HepG2 (cell line): ENCODE results near the gene GNG12. TPM values are rescaled to one million over a fixed set of nuclear protein-coding genes. Genes with fewer than 3 reads are reported as not detected.

ENCODE experiments used
- ATAC-seq: fragments of 200-7000 bp; cut with Tn5 transposase; 3 replicates; pipeline ENCODE4 v1.9.1; 2020; ENCODE audit warnings: mild to moderate bottlenecking, moderate library complexity
- BruUV-seq: library from RNA; stranded (reverse); fragments of 400-500 nt; replicated peaks from 2 replicates; lab custom pipeline; 2021; lab: Mats Ljungman, UMichigan
- CTCF ChIA-PET: fragments of 300-600 bp; formaldehyde crosslinking; extraction: SDS; loops from one replicate; lab custom pipeline; 2021; ENCODE audit warnings: low total read pairs, inconsistent platforms, low intra/inter-chr PET ratio; lab: Yijun Ruan, JAX
- POLR2A ChIA-PET: fragments of 350-600 bp; sonication (Branson Sonifier 250); formaldehyde crosslinking; loops from one replicate; lab custom pipeline; 2020; ENCODE audit warnings: antibody characterized with exemption, inconsistent platforms; lab: Yijun Ruan, JAX
- DNase-seq: peaks from one replicate; pipeline ENCODE4 v3.0.0-alpha.2; 2015; ENCODE audit warnings: low spot score
- FAIRE-seq: peaks from 3 replicates; lab custom pipeline; 2011; peaks lifted over from hg19 to GRCh38; lab: Jason Lieb, UNC
- H2AFZ ChIP-seq: one replicate; pipeline ENCODE4 v1.6.1; 2011; ENCODE audit warnings: low read length, inconsistent platforms
- H3K27ac ChIP-seq: fragments of 300-600 bp; 3 replicates; pipeline ENCODE4 v1.8.0; 2011; ENCODE audit warnings: mixed run types, mild to moderate bottlenecking, mixed read lengths, low read length, inconsistent platforms; ENCODE audit not compliant: insufficient read depth; ENCODE audit errors: extremely low read length
- H3K27me3 ChIP-seq, 2 experiments: fragments of 200-600 bp in 1 of 2; 2 replicates in 1 of 2; 3 replicates in 1 of 2; pipeline versions ENCODE4 v1.6.0 to v1.8.0; 2011; ENCODE audit warnings: low read length in 2 of 2, mild to moderate bottlenecking in 2 of 2, moderate library complexity in 2 of 2, inconsistent platforms in 1 of 2; ENCODE audit not compliant: insufficient read depth in 2 of 2, control insufficient read depth in 1 of 2
- H3K36me3 ChIP-seq, 2 experiments: fragments of 200-600 bp in 1 of 2; replicated peaks in 1 of 2; 2 replicates in 1 of 2; 3 replicates in 1 of 2; pipeline versions ENCODE4 v1.5.1 to v1.8.0; 2011; ENCODE audit warnings: low read length in 2 of 2, inconsistent platforms in 1 of 2; ENCODE audit not compliant: insufficient read depth in 2 of 2, control insufficient read depth in 1 of 2
- H3K4me1 ChIP-seq: 2 replicates; pipeline ENCODE4 v1.5.1; 2012; ENCODE audit warnings: low read length, inconsistent platforms; ENCODE audit not compliant: insufficient read depth
- H3K4me2 ChIP-seq: 2 replicates; pipeline ENCODE4 v1.6.0; 2011; ENCODE audit warnings: low read depth, low read length, inconsistent platforms
- H3K4me3 ChIP-seq, 3 experiments: fragments of 200-600 bp in 1 of 3; sonication (generic), shearing (Covaris generic) in 1 of 3; replicated peaks in 1 of 3; 2 replicates each; pipeline ENCODE4 v1.5.1; 2011 to 2016; ENCODE audit warnings: low read length in 3 of 3, inconsistent platforms in 2 of 3, low read depth in 2 of 3, mild to moderate bottlenecking in 2 of 3, control low read depth in 1 of 3, mixed read lengths in 1 of 3; ENCODE audit not compliant: insufficient read depth in 1 of 3
- H3K79me2 ChIP-seq: one replicate; pipeline ENCODE4 v1.6.1; 2011; ENCODE audit warnings: low read length, inconsistent platforms; ENCODE audit not compliant: insufficient read depth
- H3K9ac ChIP-seq: 2 replicates; pipeline ENCODE4 v1.6.0; 2011; ENCODE audit warnings: mild to moderate bottlenecking, low read depth, low read length, inconsistent platforms; ENCODE audit not compliant: insufficient read depth
- H3K9me3 ChIP-seq: 2 replicates; pipeline ENCODE4 v1.5.1; 2012; ENCODE audit warnings: mild to moderate bottlenecking, low read length
- H4K20me1 ChIP-seq: 2 replicates; pipeline ENCODE4 v1.6.0; 2011; ENCODE audit warnings: inconsistent platforms, mild to moderate bottlenecking, low read length, moderate library complexity; ENCODE audit not compliant: insufficient read depth
- ATF7 ChIP-seq, 2 experiments: fragments of 450-650 bp in 1 of 2; sonication (generic) in 1 of 2; formaldehyde crosslinking in 1 of 2; IDR thresholded peaks; 2 replicates each; pipeline versions ENCODE4 v1.4.0 to v1.6.1; 2016 to 2020; ENCODE audit warnings: antibody characterized with exemption in 1 of 2, mild to moderate bottlenecking in 1 of 2, missing genetic modification reagents in 1 of 2
- ATM ChIP-seq: fragments of 450-650 bp; IDR thresholded peaks from 2 replicates; pipeline ENCODE4 v1.7.1; 2017; ENCODE audit warnings: mild to moderate bottlenecking, borderline replicate concordance
- CEBPG ChIP-seq: IDR thresholded peaks from 2 replicates; pipeline ENCODE4 v1.6.1; 2016
- GMEB2 ChIP-seq: IDR thresholded peaks from 2 replicates; pipeline ENCODE4 v1.6.1; 2016; ENCODE audit warnings: missing biosample characterization, missing genetic modification reagents, low read depth
- MEF2D ChIP-seq: sonication (generic); formaldehyde crosslinking; IDR thresholded peaks from 2 replicates; pipeline ENCODE4 v1.5.1; 2020; ENCODE audit warnings: mild to moderate bottlenecking, missing genetic modification reagents
- MNT ChIP-seq: fragments of 450-650 bp; IDR thresholded peaks from 2 replicates; pipeline ENCODE4 v1.6.1; 2016
- MYNN ChIP-seq: sonication (generic); formaldehyde crosslinking; IDR thresholded peaks from 2 replicates; pipeline ENCODE4 v1.4.0; 2020; ENCODE audit warnings: mild to moderate bottlenecking, low read depth, missing genetic modification reagents
- SNAPC2 ChIP-seq: sonication (generic); formaldehyde crosslinking; IDR thresholded peaks from 2 replicates; pipeline ENCODE4 v1.8.1; 2022; ENCODE audit warnings: mild to moderate bottlenecking, missing genetic modification reagents
- SP2 ChIP-seq: sonication (generic); formaldehyde crosslinking; IDR thresholded peaks from 2 replicates; pipeline ENCODE4 v1.5.1; 2020; ENCODE audit warnings: mild to moderate bottlenecking, missing genetic modification reagents
- ZHX2 ChIP-seq, 2 experiments: sonication (generic) in 1 of 2; formaldehyde crosslinking in 1 of 2; IDR thresholded peaks; 2 replicates each; pipeline versions ENCODE4 v1.6.1 to v1.9.0; 2014 to 2022; ENCODE audit warnings: antibody characterized with exemption in 1 of 2, borderline replicate concordance in 1 of 2, inconsistent platforms in 1 of 2, low read depth in 1 of 2, missing genetic modification reagents in 1 of 2
- ZSCAN25 ChIP-seq: sonication (generic); formaldehyde crosslinking; IDR thresholded peaks from 2 replicates; pipeline ENCODE4 v1.8.0; 2022; ENCODE audit warnings: mild to moderate bottlenecking, missing genetic modification reagents
- WGBS: methylation state at CpG from one replicate; pipeline ENCODE4 v1.1.6; 2017; ENCODE audit warnings: low lambda C conversion rate; 5-methylcytosine and 5-hydroxymethylcytosine counted together
- in situ Hi-C: cut with HindIII; loops from 2 replicates; pipeline ENCODE4 v1.10.0; 2017; ENCODE audit warnings: low pct_unique_long_range_greater_than_20kb; ENCODE audit not compliant: extremely low pct_ligation_motif_present
- intact Hi-C: fragments of 100-400 bp; cut with micrococcal nuclease; formaldehyde crosslinking; loops from one replicate; pipeline ENCODE4 v1.10.0; 2022; ENCODE audit not compliant: unreplicated experiment
- polyA plus RNA-seq, 8 experiments: library from polyadenylated mRNA; depleted of rRNA in 3 of 8; stranded (reverse) in 7 of 8; unstranded in 1 of 8; fragments of >200 nt; fragmentation: Illumina TruSeq in 4 of 8; extraction: Trizol in 4 of 8; gene quantifications; 2 replicates each; pipeline versions ENCODE4 v1.2.1 to v1.2.3, GENCODE V29; 2011 to 2016; ENCODE audit warnings: low read depth in 4 of 8, missing spikeins in 1 of 8, mixed read lengths in 1 of 8; ENCODE audit not compliant: insufficient read depth in 1 of 8
- total RNA-seq, 5 experiments: library from RNA; depleted of rRNA; stranded (reverse); fragments of >200 nt; fragmentation: Illumina TruSeq; extraction: Trizol; gene quantifications; 2 replicates each; pipeline ENCODE4 v1.2.3, GENCODE V29; 2016; ENCODE audit warnings: low read depth in 1 of 5

GNG12 gene
- total and polyA plus RNA-seq, 2 of the 13 experiments (the other 11 are each of a cell fraction or from before 2014, with no cell fraction given), result 0.11 TPM

- Histone ChIP-seq H3K36me3 (no peaks in the 10 kb centered on the region), H2AFZ (no peak overlapping the region), H3K79me2 (no peaks in the 10 kb centered on the region), H3K4me2 (no peak overlapping the region), H4K20me1 (no peaks in the 10 kb centered on the region), H3K27me3 (no peaks in the 10 kb centered on the region), H3K4me3 (no peak overlapping the region), H3K9ac (no peak overlapping the region), H3K4me1 (peaks cover 51% of the 10 kb centered on the region), H3K27ac (no peak overlapping the region), H3K9me3 (no peaks in the 10 kb centered on the region)
- FAIRE-seq (no peak), DNase-seq (no peak), ATAC-seq (no peak)
- BruUV-seq, result no TSS peak
- in situ Hi-C loops (no loop called here), intact Hi-C loops (no loop called here)
- 89% methylated on average over 5 of the region's 5 CpGs for WGBS
- CTCF ChIA-PET, result no interaction called here
- POLR2A ChIA-PET, result interaction anchor here (1.6 kb wide), 1 partner anchor 55 kb away, joined by 11 read pairs; the partner anchor contains the start of gene GADD45A
- TF ChIP-seq MNT, result no peak
- TF ChIP-seq ATM, result no peak
- no peak for TF ChIP-seq ATF7 (IDR thresholded peaks at IDR 0.05)
- no peak for TF ChIP-seq ATF7 (CRISPR knock-in tag; IDR thresholded peaks at IDR 0.05)
- TF ChIP-seq CEBPG (CRISPR knock-in tag), result no peak
- no peak for TF ChIP-seq MYNN (CRISPR knock-in tag)
- no peak for TF ChIP-seq ZHX2 (IDR thresholded peaks at IDR 0.05; ENCODE audit: low read depth)
- TF ChIP-seq ZHX2 (CRISPR knock-in tag; IDR thresholded peaks at IDR 0.05; ENCODE audit: borderline replicate concordance), result no peak
- TF ChIP-seq ZSCAN25 (CRISPR knock-in tag), result no peak
- TF ChIP-seq SNAPC2 (CRISPR knock-in tag), result no peak
- TF ChIP-seq GMEB2 (CRISPR knock-in tag), result no peak
- TF ChIP-seq SP2, result no peak
- no peak for TF ChIP-seq MEF2D (CRISPR knock-in tag)
These were observed 93.9 kb downstream of the GNG12 start for GRCh38 chr1:67739361-67739760.
